PC-3 (cell line): Measurements from ENCODE around the gene TSKS. TPM values are rescaled to one million over a fixed set of nuclear protein-coding genes. Genes with fewer than 3 reads are reported as not detected.

Source experiments
- ATAC-seq: fragments of 200-7000 bp; cut with Tn5 transposase; 2 replicates; pipeline ENCODE4 v1.9.1; 2020; ENCODE audit warnings: mild to moderate bottlenecking, moderate library complexity
- BruUV-seq: library from RNA; stranded (reverse); fragments of 400-500 nt; replicated peaks from 2 replicates; lab custom pipeline; 2021; lab: Mats Ljungman, UMichigan
- CTCF ChIA-PET: fragments of 300-600 bp; sonication (Branson Sonifier 250); formaldehyde crosslinking; loops from one replicate; lab custom pipeline; 2022; ENCODE audit warnings: antibody characterized with exemption; lab: Charles Lee
- POLR2A ChIA-PET: fragments of 300-600 bp; sonication (Branson Sonifier 250); formaldehyde crosslinking; loops from one replicate; lab custom pipeline; 2022; ENCODE audit warnings: antibody characterized with exemption; ENCODE audit not compliant: unreplicated experiment; lab: Charles Lee
- DNase-seq: peaks from one replicate; pipeline ENCODE4 v3.0.0-alpha.2; 2015
- H2AFZ ChIP-seq: fragments of 300-600 bp; sonication (generic); 2 replicates; pipeline ENCODE4 v1.6.0; 2016; ENCODE audit warnings: antibody characterized with exemption, low read length
- H3F3A ChIP-seq: fragments of 300-600 bp; sonication (generic); one replicate; pipeline ENCODE4 v1.6.0; 2017; ENCODE audit warnings: antibody characterized with exemption, low read length, control low read depth, mild to moderate bottlenecking; ENCODE audit not compliant: unreplicated experiment
- H3K27ac ChIP-seq: fragments of 300-600 bp; sonication (generic); 2 replicates; pipeline ENCODE4 v1.5.1; 2016; ENCODE audit warnings: mild to moderate bottlenecking, low read length
- H3K27me3 ChIP-seq: fragments of 300-600 bp; sonication (generic); 2 replicates; pipeline ENCODE4 v1.6.1; 2016; ENCODE audit warnings: low read length, mixed read lengths
- H3K36me3 ChIP-seq: fragments of 300-600 bp; sonication (generic); 2 replicates; pipeline ENCODE4 v1.6.1; 2016; ENCODE audit warnings: low read depth, mixed run types, low read length, mixed read lengths
- H3K4me1 ChIP-seq: fragments of 300-600 bp; sonication (generic); 2 replicates; pipeline ENCODE4 v1.5.1; 2016; ENCODE audit warnings: low read length; ENCODE audit not compliant: insufficient read depth
- H3K4me2 ChIP-seq: fragments of 300-600 bp; sonication (generic); 2 replicates; pipeline ENCODE4 v1.6.0; 2016; ENCODE audit warnings: low read length
- H3K4me3 ChIP-seq: fragments of 300-600 bp; sonication (generic); 2 replicates; pipeline ENCODE4 v1.5.1; 2016; ENCODE audit warnings: mild to moderate bottlenecking, low read length, mixed read lengths
- H3K79me2 ChIP-seq: fragments of 300-600 bp; sonication (generic); 2 replicates; pipeline ENCODE4 v1.6.1; 2017; ENCODE audit warnings: low read length, mixed read lengths
- H3K9ac ChIP-seq: fragments of 300-600 bp; sonication (generic); 2 replicates; pipeline ENCODE4 v1.6.0; 2016; ENCODE audit warnings: mild to moderate bottlenecking, low read length
- H3K9me2 ChIP-seq: fragments of 300-600 bp; sonication (generic); replicated peaks from 2 replicates; pipeline ENCODE4 v1.6.1; 2016; ENCODE audit warnings: mixed run types, low read length, mixed read lengths
- H3K9me3 ChIP-seq: fragments of 300-600 bp; sonication (generic); 2 replicates; pipeline ENCODE4 v1.6.1; 2016; ENCODE audit warnings: low read length, mixed read lengths
- H4K20me1 ChIP-seq: fragments of 300-600 bp; sonication (generic); 2 replicates; pipeline ENCODE4 v1.6.1; 2016; ENCODE audit warnings: low read length, mixed read lengths
- EZH2phosphoT487 ChIP-seq: fragments of 300-600 bp; sonication (generic); IDR thresholded peaks from 2 replicates; pipeline ENCODE4 v1.6.1; 2018; ENCODE audit warnings: mild to moderate bottlenecking, antibody characterized with exemption, low read length, borderline replicate concordance
- intact Hi-C: fragments of 100-400 bp; cut with micrococcal nuclease; formaldehyde crosslinking; loops from 2 replicates; pipeline ENCODE4 v1.9.0; 2023
- microRNA-seq: library from miRNA; unstranded; fragments of <30 nt; microRNA quantifications from one replicate; pipeline ENCODE4 v1.1.0, GENCODE V29; 2020; ENCODE audit not compliant: unreplicated experiment
- total RNA-seq: library from RNA; depleted of rRNA; stranded (reverse); fragments of >200 nt; gene quantifications from 2 replicates; pipeline ENCODE4 v1.2.3, GENCODE V29; 2014; rRNA removed
- TF ChIP-seq, protein P1 (sequence below): fragments of 300-600 bp; sonication (generic); conservative IDR thresholded peaks from 2 replicates; pipeline ENCODE4 v1.5.1; 2017; ENCODE audit warnings: antibody characterized with exemption, low read depth, mild to moderate bottlenecking, low read length

The TSKS gene
- total RNA-seq, 1 experiment from 2014 or later, result not detected

- H3K27ac ChIP-seq, result no peak overlapping the region
- H3F3A ChIP-seq, result no peaks in the 10 kb centered on the region
- peak overlapping the region; percentile 85 for H2AFZ ChIP-seq
- ChIA-PET POLR2A (interaction anchor here (0.6 kb wide), 2 partner anchors 160 to 338 kb away, joined by 3 to 17 read pairs; no protein-coding TSS in a partner anchor), CTCF (interaction anchor here (0.7 kb wide), 1 partner anchor 76 kb away, joined by 3 read pairs; no protein-coding TSS in a partner anchor)
- TF ChIP-seq, protein P1, sequence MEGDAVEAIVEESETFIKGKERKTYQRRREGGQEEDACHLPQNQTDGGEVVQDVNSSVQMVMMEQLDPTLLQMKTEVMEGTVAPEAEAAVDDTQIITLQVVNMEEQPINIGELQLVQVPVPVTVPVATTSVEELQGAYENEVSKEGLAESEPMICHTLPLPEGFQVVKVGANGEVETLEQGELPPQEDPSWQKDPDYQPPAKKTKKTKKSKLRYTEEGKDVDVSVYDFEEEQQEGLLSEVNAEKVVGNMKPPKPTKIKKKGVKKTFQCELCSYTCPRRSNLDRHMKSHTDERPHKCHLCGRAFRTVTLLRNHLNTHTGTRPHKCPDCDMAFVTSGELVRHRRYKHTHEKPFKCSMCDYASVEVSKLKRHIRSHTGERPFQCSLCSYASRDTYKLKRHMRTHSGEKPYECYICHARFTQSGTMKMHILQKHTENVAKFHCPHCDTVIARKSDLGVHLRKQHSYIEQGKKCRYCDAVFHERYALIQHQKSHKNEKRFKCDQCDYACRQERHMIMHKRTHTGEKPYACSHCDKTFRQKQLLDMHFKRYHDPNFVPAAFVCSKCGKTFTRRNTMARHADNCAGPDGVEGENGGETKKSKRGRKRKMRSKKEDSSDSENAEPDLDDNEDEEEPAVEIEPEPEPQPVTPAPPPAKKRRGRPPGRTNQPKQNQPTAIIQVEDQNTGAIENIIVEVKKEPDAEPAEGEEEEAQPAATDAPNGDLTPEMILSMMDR, result peak; percentile 41; the same call in 1 of the 2 replicates
- TF ChIP-seq EZH2phosphoT487, result no peak
- peak overlapping the region; percentile 99 for H3K4me2 ChIP-seq
- H3K79me2 ChIP-seq, result no peaks in the 10 kb centered on the region
- intact Hi-C loops, result loop anchor here (2.0 to 5.0 kb wide), 2 partner anchors 77 to 117 kb away; partner anchors contain the start of gene AP2A1
- H3K9me2 ChIP-seq, result no peaks in the 10 kb centered on the region
- H3K36me3 ChIP-seq, result peaks cover 9% of the 10 kb centered on the region
- peak overlapping the region; percentile 64 for H3K9ac ChIP-seq
- H3K4me1 ChIP-seq, result peaks cover 19% of the 10 kb centered on the region
- H3K27me3 ChIP-seq, result no peaks in the 10 kb centered on the region
- ATAC-seq, result peak; percentile 19
- H4K20me1 ChIP-seq, result peaks cover 8% of the 10 kb centered on the region; the same call in 1 of the 2 replicates
- BruUV-seq, result TSS peak; percentile 92
- DNase-seq, result no peak
- H3K4me3 ChIP-seq, result peak overlapping the region; percentile 82
- H3K9me3 ChIP-seq, result no peaks in the 10 kb centered on the region
Observed at GRCh38 chr19:49690079-49690655, 72.9 kb downstream of the TSKS start.

Small RNA genes lying within 50 kb of the gene (microRNA-seq; reads per million reads assigned to microRNA genes)
- gene MIR6799, result 0.75 reads per million

Other genes starting within 250 kb of the TSKS start
- 33.7 and 70.4 TPM in 2 replicates for gene RCN3, start 235.3 kb downstream of the TSKS start, total RNA-seq
- gene NOSIP, start 182.8 kb downstream of the TSKS start, total RNA-seq, result 195 and 214 TPM in 2 replicates
- 16.4 and 17.0 TPM in 2 replicates for gene PRRG2, start 182.0 kb downstream of the TSKS start, total RNA-seq
- 14.6 and 25.7 TPM in 2 replicates for gene PRR12, start 172.1 kb downstream of the TSKS start, total RNA-seq
- gene RRAS, start 123.2 kb downstream of the TSKS start, total RNA-seq, result 24.0 and 32.0 TPM in 2 replicates
- 46.8 and 78.6 TPM in 2 replicates for gene SCAF1, start 121.1 kb downstream of the TSKS start, total RNA-seq
- gene IRF3, start 97.4 kb downstream of the TSKS start, total RNA-seq, result 223 and 236 TPM in 2 replicates
- gene BCL2L12, start 97.4 kb downstream of the TSKS start, total RNA-seq, result 82.5 and 104 TPM in 2 replicates
- 625 and 761 TPM in 2 replicates for gene PRMT1, start 86.0 kb downstream of the TSKS start, total RNA-seq
- gene ADM5, start 73.7 kb downstream of the TSKS start, total RNA-seq, result 5.0 and 6.3 TPM in 2 replicates
- 11.5 and 13.6 TPM in 2 replicates for gene CPT1C, start 72.2 kb downstream of the TSKS start, total RNA-seq
- gene AP2A1, start 3.7 kb upstream of the TSKS start, total RNA-seq, result 143 and 159 TPM in 2 replicates
- gene FUZ, start 50.0 kb upstream of the TSKS start, total RNA-seq, result 9.4 and 10.9 TPM in 2 replicates
- 47.5 and 54.9 TPM in 2 replicates for gene MED25, start 55.0 kb upstream of the TSKS start, total RNA-seq
- gene PTOV1, start 87.9 kb upstream of the TSKS start, total RNA-seq, result 138 and 148 TPM in 2 replicates
- gene PNKP, start 104.3 kb upstream of the TSKS start, total RNA-seq, result 141 and 172 TPM in 2 replicates
- 42.3 and 61.0 TPM in 2 replicates for gene AKT1S1, start 114.0 kb upstream of the TSKS start, total RNA-seq
- gene TBC1D17, start 114.4 kb upstream of the TSKS start, total RNA-seq, result 17.8 and 18.8 TPM in 2 replicates
- 0.29 and 2.2 TPM in 2 replicates for gene IL4I1, start 133.6 kb upstream of the TSKS start, total RNA-seq
- gene ATF5, start 165.9 kb upstream of the TSKS start, total RNA-seq, result 50.7 and 75.5 TPM in 2 replicates
- 129 and 149 TPM in 2 replicates for gene NUP62, start 166.2 kb upstream of the TSKS start, total RNA-seq
- not detected in 2 replicates for gene SIGLEC11, start 197.9 kb upstream of the TSKS start, total RNA-seq